ENCODE measurements around the gene RPAIN.
"Not testable (repeated sequence)": the region's sequence is repeated elsewhere in the genome, so short reads cannot be mapped to it uniquely, and the experiment has no call there.

RPAIN gene

GRCh38 chr17:5430413-5430999 lies 10.5 kb downstream of the RPAIN start:
- DNase-seq, result no peak

DNA sequence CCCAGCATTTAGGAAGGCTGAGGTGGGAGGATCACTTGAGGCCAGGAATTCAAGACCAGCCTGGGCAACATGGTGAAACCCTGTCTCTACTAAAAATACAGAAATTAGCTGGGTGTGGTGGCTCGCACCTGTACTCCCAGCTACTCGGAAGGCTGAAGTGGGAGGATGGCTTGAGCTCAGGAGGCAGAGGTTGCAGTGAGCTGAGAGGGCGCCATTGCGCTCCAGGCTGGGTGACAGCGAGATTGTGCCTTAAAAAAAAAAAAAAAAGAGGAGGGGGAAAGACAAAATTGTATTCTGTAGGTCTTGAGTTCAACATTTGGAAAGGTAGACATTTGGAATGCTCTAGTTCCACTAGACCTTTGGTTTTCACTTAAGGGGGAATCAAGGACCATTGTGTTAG lies 11.3 kb downstream of the RPAIN start:
- DNase-seq, result not testable (repeated sequence)

DNA sequence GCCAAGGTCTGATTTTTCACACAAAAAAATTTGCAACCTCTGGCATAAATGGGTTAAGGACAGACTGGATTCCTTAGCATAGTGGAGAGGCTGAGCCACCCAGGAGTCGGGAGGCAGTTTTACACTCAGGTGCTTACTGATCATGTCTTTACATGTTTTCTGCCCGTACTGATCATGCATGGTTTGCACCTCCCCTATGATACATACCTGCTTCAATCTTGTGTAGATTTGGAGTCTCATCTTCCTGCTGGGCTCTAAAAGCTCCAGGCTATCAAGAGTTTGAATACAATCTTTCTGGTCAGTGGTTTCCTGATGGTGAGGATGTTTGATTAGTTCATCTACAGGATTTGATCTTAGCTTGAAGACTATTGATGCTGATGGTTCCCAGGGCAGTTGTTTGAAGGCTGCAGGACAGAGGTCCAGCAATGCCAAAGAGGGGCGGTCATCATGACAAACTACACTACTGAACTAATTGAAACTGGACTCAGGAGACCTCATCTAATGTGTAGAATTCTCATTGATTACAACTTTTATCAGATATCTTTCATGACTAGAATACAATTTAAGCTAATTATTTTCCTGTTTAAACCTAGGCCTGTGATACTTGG lies 12.1 kb downstream of the RPAIN start:
- no peak for DNase-seq

DNA sequence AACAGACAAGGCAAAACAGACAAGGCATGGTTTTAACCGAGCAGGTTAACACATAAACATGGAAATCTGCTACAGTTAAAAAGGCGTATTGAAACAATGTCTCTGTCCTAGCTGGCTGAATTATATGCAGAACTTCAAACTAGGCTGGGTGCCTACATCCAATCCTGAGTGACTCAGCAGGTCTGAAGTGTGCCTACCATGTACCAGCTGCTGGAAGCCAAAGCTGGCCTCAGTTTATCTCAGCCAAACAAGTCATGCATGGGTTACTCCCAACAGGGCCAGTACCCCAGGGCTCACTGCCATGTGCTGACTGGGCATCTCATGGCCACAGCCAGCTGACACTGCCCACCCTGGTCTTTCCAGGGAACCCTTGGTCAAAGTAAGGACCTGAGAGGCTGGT lies 15.0 kb downstream of the RPAIN start:
- no peak for DNase-seq

DNA sequence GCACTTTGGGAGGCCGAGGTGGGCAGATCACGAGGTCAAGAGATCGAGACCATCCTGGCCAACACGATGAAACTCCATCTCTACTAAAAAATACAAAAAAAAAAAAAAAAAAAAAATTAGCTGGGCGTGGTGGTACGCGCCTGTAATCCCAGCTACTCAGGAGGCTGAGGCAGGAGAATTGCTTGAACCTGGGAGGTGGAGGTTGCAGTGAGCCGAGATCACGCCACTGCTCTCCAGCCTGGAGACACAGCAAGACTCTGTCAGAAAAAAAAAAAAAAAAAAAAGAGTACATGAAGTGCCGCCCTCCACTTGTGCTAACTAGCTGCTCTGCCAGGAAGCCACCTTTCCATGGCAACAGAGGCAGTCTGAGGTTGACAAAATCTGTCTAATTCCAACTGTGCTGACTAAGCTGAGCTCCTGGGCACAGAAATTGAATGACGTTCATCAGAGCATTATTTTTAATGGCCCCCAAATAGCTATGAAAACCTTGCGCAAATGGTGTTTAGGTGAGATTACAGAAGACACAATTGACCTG lies 15.9 kb downstream of the RPAIN start:
- DNase-seq, result not testable (repeated sequence)

DNA sequence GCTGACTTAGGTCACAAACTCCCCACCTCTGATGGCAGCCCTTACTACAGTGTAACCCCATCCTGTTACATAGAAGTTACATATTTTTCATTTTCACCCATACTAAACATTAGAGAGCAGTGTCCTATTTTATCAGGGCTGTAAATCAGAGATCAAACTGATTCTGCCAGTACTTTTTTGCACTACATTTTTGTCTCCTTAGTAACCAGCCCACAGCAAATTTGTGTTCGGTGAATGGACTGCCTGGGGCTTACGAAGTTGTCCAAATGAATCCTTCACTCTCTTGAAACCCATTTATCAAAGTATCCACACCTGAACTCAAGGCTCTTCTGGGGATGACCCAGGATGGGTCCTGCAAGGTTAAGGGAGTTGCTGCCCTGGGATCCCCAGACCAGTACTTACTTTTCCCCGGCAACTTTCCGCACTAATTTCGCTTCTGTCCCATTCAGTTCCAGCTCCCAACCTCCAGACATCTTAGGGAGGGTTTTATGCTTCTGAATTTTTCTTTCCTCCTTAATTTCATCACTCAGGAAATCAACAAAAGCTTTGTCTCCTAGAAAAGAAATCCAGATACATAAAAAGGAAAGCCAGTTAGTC lies 17.8 kb downstream of the RPAIN start:
- no peak for DNase-seq

DNA sequence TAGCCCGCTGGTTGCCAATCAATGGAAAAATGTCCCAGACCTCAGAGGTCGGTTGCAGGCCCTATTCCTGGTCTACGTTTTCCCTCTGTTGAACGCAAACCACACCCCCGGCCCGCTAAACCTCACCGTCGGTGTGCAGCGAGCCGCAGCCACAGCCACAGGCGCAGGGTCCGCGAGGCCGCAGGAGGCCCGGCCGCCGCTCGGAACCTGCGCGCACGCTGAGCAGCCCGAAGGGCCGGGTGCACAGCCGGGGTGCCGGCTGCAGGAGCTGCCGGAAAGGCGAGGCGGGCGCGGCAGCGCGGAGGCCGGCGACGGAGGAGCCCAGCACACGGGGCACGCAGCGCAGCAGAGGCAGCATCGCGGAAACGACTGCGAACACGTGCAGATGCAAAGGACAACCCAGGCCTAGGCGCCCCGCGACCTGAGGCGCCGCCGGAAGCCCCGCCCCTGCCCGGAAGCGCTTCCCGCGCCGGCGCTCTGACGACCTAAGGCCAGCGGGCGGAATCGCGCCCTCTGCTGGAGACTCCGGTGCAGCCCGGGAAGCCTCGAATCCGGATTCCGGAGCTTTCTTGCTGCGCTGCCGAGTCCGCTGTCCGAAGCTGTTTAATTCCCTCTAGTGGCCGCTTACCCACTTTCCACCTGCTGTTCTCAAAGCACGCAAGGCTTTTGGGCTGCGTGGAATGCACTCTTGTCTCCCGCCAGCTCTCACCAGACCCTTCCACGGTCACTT lies 18.9 kb downstream of the RPAIN start, which contains the start of gene C1QBP:
Gene C1QBP, minus strand, starts transcription at position 440 of the 730 bp plus-strand sequence. Its CDS starts 82 bp downstream, at position 358.
- DNase-seq, result peak; percentile 91 to 95

GRCh38 chr17:5439446-5439764 lies 19.4 kb downstream of the RPAIN start:
- no peak for DNase-seq

DNA sequence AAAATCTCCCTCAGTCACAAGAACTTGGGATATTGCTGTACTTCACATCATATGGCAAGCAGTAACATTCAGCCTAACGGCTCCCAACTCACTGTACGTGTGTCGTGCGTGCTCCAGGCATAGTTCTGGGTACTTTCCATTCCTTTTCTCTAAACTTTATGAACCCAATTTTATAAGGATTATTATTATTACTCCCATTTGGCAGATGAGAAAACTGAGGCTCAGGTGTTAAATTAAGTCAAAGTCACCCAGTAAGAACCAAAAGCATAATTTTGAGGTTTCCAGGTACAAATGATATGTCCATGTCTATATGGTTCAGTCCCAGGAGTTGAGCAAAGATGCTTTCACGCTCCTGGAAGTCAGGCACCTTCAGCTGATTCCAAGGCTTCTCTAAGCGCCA lies 23.7 kb downstream of the RPAIN start:
- no peak for DNase-seq

DNA sequence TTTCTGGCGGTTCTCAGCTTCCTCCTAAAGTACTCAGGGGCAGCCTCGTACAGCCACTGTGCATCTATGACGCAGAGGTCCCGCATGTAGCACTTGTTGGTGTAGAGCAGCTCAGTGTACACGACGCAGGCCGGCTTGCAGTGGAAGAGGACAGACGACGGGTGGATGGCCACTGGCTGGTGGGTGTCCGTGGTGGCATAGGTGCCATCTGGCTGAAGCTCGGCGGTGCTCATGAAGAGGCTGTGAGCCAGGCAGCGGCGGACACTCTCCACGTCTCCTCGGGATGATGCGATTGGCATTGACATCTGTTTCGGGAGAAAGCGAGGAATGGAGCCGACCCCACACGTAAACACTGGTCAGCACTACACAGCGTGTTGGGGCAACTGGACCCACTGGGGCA lies 24.2 kb downstream of the RPAIN start:
- no peak for DNase-seq

- DNase-seq, result no peak
Observed at GRCh38 chr17:5446786-5447185, 26.8 kb downstream of the RPAIN start.

DNA sequence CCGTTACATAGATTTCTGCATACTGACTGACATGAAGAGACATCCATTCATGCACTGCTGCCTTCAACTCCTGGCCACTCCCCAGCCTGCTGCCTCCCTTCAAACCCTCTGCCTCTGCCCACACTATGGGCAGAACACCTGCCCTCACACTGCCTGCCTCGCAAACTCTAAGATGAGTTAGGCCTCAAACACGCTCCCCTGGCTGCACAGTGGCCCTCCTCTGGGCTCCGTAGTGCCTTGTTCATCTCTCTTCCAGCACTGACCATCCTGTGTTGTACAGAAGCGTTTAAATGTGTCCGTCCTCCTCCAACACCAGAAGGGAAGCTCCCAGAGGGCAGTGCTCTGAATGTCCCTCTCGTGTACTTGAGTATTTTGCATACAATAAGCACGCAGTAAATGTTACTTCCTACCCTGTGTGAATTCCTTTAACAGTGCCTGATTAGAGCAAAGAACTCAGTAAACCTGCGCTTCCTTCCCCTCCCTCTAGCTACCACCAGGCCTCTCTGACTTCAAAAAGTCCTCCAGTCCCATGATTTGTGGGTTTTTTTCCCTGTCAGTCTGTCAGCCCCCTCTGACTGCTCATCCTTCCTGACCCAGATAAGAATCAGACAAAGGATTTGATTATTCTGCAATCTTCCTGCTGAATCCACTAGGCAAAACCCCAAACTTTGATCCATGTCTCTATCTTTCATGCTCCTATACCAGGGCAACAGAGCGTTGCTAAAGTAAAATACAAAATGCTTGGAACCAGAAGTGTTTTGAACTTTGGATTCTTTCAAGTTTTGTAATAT lies 44.9 kb downstream of the RPAIN start:
- DNase-seq, result no peak

DNA sequence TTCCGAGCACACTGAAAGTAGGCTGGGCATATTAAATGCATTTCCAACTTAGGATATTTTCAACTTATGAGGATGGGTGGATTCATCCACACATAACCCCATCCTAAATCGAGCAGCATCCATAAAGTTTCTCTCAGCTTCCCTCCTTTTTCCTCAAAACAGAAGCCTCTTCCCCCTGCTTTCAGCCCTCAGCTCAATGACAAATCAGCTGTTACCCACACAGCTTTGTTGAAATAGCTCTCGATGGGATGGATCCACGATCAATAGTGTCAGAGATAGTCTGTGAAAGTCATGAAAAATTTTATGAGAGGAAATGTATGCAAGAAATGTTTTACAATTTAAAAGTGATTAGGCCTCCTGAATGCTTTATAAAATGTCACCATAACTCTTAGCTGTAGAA lies 46.3 kb downstream of the RPAIN start:
- no peak for DNase-seq

- no peak for DNase-seq
Observed at GRCh38 chr17:5467416-5467815, 47.4 kb downstream of the RPAIN start.

DNA sequence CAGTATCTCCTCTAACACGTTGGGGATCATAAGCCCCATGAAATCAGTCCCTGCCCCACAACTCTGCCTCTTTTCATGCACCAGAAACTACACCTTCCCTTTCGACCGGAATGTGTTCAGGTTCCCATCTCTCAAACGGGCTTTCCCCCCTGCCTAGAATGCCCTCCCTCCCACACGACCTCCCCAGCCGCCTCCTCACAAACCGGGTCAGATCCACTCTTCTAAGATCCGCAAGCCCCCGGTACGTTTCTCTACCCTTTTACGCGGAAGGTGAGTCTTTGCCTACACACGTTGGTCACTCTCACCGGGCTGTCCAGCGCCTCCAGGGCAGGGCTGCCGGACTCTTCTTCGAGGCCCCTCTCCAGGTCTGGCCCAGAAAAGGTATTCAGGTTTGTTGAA lies 48.1 kb downstream of the RPAIN start:
- peak in 1 of 2 donors; percentile 13 for DNase-seq

DNA sequence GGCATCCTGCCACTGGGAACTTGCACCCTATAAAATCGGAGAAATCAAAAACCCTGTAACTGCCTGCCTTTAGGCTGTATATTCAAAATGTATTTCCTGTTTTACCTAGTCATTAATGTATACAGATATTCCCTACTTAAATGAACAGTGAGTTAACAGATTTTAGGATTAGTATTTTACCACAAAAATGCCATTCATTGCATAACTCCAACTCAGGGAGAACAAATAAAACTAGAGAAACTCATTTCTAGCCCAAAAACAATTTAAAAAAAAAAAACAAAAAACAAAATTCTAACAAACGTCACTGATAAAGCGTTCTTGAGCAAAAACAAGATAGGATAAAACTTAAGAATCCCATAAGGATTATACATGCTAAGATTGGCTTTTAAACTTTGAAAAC lies 52.5 kb downstream of the RPAIN start:
- DNase-seq, result no peak

GRCh38 chr17:5473906-5474305 lies 53.9 kb downstream of the RPAIN start:
- no peak for DNase-seq

GRCh38 chr17:5478992-5479391 lies 59.0 kb downstream of the RPAIN start:
- no peak for DNase-seq

DNA sequence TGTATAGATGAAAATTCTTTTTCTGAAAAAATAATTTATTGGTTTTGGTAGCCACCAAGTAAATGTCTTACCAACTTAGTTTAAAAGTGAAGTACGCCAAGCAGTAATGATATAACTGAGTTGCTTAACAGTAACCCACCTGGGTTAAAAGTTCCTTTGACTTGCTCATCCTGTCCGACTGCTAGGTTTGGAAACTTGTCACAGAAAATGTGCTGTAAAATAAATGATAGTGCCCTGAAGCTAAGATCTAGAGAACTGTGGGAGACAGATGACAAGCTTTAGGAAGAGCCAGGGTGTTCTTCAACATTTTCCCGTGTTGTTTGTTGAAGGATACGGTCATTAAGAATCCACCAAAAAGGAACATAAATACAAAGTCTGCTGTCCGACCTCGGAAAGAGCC lies 61.0 kb downstream of the RPAIN start:
- no peak for DNase-seq

DNA sequence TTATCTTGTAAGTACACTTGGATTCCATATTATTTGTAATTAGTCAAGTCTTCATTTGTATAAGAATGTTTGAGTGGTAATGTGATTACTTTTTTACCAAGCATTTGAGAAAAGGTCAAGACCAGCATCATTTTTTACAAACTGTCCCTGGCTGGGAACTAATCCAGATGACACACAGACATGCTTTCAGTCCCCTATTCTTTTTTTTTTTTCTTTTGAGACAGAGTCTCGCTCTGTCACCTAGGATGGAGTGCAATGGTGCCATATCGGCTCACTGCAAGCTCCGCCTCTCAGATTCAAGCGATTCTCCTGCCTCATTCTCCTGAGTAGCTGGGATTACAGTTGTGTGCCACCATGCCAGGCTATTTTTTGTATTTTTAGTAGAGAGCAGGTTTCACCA lies 61.5 kb downstream of the RPAIN start:
- DNase-seq, result no peak

Measured in CD4-positive, alpha-beta T cell treated with Interferon alpha-2 for 1 hour (primary cell).